NT2/D1 (cell line): ENCODE measurements around the gene DOCK1.

ENCODE experiments used
- DNase-seq: peaks from one replicate; pipeline ENCODE4 v3.0.0-alpha.2; 2011; ENCODE audit warnings: low read depth, low spot score
- H3K27me3 ChIP-seq: 2 replicates; pipeline ENCODE4 v1.6.0; 2011; ENCODE audit warnings: mild to moderate bottlenecking; ENCODE audit not compliant: insufficient read length, insufficient read depth
- H3K36me3 ChIP-seq: 2 replicates; pipeline ENCODE4 v1.6.1; 2011; ENCODE audit warnings: mild to moderate bottlenecking, low read length, mixed read lengths; ENCODE audit not compliant: insufficient read depth, insufficient read length
- H3K4me1 ChIP-seq: 2 replicates; pipeline ENCODE4 v1.5.1; 2011; ENCODE audit not compliant: insufficient read depth, insufficient read length
- H3K4me3 ChIP-seq: 2 replicates; pipeline ENCODE4 v1.5.1; 2011; ENCODE audit warnings: low read depth; ENCODE audit not compliant: insufficient read length
- H3K9ac ChIP-seq: 2 replicates; pipeline ENCODE4 v1.6.0; 2011; ENCODE audit warnings: low read depth; ENCODE audit not compliant: insufficient read length
- H3K9me3 ChIP-seq: 2 replicates; pipeline ENCODE4 v1.5.1; 2011; ENCODE audit warnings: mild to moderate bottlenecking, low read length; ENCODE audit not compliant: insufficient read depth
- SUZ12 ChIP-seq: IDR thresholded peaks from 2 replicates; pipeline ENCODE4 v1.6.1; 2011; ENCODE audit not compliant: insufficient read length, insufficient read depth; ENCODE audit errors: extremely low read depth
- YY1 ChIP-seq: IDR thresholded peaks from 2 replicates; pipeline ENCODE4 v1.6.1; 2011; ENCODE audit not compliant: insufficient read length, insufficient read depth
- ZNF274 ChIP-seq: IDR thresholded peaks from 2 replicates; pipeline ENCODE4 v1.6.1; 2011; ENCODE audit warnings: mild to moderate bottlenecking, low read depth, low read length

Gene DOCK1

DNA sequence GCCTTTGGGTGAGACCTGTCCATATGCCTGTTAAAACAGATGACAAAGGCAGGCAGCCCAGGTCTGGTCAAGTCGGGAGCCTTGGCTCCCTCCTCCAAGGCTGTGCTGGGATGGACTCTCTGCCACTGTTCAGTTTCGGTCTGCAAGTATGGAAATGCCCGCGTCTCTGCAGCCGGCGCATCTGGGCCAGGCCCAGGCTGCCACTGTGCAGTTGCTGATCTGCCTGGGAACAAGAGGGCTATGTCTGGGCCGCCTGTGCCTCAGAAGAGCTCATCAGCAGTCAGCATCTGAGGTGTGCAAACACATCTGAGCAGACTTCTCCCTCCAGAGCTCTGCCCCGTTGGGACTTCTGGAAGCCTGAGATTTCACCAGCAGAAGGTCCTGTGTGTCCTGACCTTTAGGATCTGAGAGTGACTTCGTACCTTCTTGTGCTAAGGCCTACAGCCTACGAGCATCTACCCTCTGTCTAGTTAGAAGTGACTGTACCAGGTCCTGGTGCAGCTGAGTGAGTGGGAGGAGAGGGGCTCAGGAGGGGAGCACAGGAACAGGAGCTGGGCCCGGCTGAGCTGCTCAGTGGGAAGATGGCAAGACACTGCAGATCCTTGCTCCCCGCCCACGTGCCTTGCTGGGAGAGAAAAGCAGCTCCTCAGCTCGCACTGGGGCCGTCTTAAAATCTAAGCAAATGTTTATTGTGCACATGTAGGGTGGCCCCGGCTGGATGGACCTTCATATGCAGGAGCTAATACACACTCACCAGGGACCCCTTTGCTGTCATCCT, 50.9 kb downstream of the DOCK1 start:
- Histone ChIP-seq H3K4me1 (no peaks in the 10 kb centered on the region), H3K4me3 (no peak overlapping the region), H3K36me3 (peaks cover 3% of the 10 kb centered on the region), H3K9ac (no peak overlapping the region), H3K9me3 (peaks cover 20% of the 10 kb centered on the region), H3K27me3 (no peaks in the 10 kb centered on the region)
- DNase-seq = no peak
- TF ChIP-seq SUZ12 = no peak
- no peak for TF ChIP-seq YY1
- TF ChIP-seq ZNF274 = no peak

DNA sequence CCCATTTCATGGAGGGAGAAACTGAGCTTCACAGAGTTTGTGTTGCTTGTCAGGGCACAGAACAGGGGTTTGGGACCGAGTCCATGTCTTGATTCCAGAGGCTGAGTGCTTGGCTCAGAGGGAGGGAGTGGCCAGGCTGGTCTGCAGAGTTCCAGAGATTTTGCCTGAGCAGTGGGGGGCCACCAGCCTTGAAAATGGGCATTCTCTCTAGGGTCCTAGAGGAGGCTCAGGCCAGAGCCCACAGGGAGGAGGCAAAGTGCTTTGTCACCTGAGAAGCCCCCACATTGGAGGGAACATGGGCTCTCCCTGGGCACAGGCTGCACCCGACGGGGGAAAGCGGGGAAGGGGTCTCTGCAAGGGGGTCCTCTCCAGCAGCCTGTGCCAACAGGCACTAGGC, 51.5 kb downstream of the DOCK1 start:
- no peak overlapping the region for H3K9ac ChIP-seq
- no peak for TF ChIP-seq SUZ12
- TF ChIP-seq YY1 = no peak
- no peak for TF ChIP-seq ZNF274
- peaks cover 3% of the 10 kb centered on the region for H3K36me3 ChIP-seq
- no peaks in the 10 kb centered on the region for H3K27me3 ChIP-seq
- H3K4me3 ChIP-seq = no peak overlapping the region
- no peaks in the 10 kb centered on the region for H3K4me1 ChIP-seq
- peaks cover 14% of the 10 kb centered on the region for H3K9me3 ChIP-seq
- DNase-seq = no peak

DNA sequence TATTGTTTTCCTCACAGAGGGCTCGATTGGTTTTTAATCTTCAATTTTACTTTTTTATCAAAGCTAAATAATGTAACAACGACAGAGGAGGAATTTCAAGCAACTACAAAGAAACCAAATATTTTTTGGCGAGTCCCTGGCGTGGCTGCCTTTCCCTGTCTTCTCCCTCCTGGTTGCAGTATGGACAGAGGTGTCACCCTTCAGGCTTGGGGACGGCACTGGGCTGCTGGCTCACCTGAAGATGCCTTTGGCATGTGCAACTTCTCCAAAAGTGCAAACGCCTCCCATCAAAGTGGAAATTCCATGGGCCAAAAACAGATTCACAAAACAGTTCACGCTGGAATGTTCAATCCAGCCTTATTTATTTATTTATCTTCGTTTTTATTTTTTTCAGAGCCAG, 51.9 kb downstream of the DOCK1 start:
- H3K4me1 ChIP-seq = no peaks in the 10 kb centered on the region
- no peak for DNase-seq

DNA sequence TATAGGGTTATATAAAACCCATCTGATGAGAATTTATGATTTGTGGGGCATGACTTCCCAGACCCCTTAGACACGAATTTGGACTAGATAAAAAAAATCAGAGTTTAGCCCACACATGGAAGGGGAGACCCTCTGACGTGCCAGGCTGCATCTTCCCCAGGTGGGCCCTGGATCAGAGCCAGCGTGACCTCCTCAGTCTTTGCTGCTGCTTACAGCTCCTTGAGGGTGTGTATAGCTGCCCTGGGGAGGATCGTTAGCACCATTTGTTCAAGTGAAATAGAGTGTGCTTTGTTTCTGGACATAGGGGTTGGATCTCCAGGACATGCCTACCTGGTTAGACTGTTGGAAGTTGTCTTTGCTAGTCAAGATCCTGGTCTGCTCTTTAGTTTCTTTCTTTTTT, 54.2 kb downstream of the DOCK1 start:
- H3K27me3 ChIP-seq = no peaks in the 10 kb centered on the region
- peaks cover 3% of the 10 kb centered on the region for H3K36me3 ChIP-seq
- DNase-seq = no peak
- no peak overlapping the region for H3K9ac ChIP-seq
- H3K4me3 ChIP-seq = no peak overlapping the region
- H3K9me3 ChIP-seq = no peaks in the 10 kb centered on the region
- TF ChIP-seq ZNF274 = no peak
- TF ChIP-seq SUZ12 = no peak
- no peak for TF ChIP-seq YY1
- no peaks in the 10 kb centered on the region for H3K4me1 ChIP-seq

More for the DNA sequence above, 51.9 kb downstream of the DOCK1 start:
- TF ChIP-seq ZNF274 = no peak
- no peak for TF ChIP-seq YY1
- TF ChIP-seq SUZ12 = no peak
- H3K27me3 ChIP-seq = no peaks in the 10 kb centered on the region
- no peak overlapping the region for H3K9ac ChIP-seq
- peaks cover 3% of the 10 kb centered on the region for H3K36me3 ChIP-seq
- H3K9me3 ChIP-seq = peaks cover 10% of the 10 kb centered on the region
- H3K4me3 ChIP-seq = no peak overlapping the region

DNA sequence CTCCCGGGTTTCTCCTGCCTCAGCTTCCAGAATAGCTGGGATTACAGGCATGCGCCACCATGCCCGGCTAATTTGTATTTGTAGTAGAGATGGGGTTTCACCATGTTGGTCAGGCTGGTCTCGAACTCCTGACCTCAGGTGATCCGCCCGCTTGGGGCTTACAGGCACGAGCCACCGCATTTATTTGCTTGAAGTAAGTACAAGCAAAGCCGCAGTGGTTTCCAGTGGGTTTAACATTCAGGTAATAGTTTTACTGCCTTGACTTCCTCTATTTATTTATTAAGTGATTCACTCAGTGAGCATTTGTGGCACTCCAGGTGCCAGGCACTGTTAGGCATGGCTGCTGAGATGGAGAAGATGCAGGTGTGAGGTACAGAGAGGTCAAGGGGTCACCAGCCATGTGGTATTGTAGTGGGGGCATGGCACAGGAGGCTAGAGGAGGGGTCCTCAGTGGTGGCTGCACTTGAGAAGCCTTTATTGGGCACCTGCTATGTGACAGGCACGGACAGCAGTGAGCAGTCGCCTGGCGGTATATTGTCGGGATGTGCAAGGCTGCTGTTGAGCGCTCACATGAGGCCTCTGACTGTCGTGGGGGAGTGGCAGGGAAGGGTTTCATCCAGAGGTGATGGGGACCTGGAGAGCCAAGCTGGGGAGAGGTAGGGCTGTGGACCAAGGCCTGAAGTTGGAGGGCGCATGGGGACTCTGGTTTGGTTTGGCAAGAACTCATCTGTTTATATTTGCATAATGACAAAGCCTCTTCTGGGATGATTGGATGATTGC, 54.9 kb downstream of the DOCK1 start:
- peaks cover 3% of the 10 kb centered on the region for H3K36me3 ChIP-seq
- DNase-seq = no peak
- no peak overlapping the region for H3K4me3 ChIP-seq
- H3K9me3 ChIP-seq = no peaks in the 10 kb centered on the region
- no peaks in the 10 kb centered on the region for H3K27me3 ChIP-seq
- no peaks in the 10 kb centered on the region for H3K4me1 ChIP-seq
- H3K9ac ChIP-seq = no peak overlapping the region
- TF ChIP-seq ZNF274 (no peak), SUZ12 (no peak), YY1 (no peak)

DNA sequence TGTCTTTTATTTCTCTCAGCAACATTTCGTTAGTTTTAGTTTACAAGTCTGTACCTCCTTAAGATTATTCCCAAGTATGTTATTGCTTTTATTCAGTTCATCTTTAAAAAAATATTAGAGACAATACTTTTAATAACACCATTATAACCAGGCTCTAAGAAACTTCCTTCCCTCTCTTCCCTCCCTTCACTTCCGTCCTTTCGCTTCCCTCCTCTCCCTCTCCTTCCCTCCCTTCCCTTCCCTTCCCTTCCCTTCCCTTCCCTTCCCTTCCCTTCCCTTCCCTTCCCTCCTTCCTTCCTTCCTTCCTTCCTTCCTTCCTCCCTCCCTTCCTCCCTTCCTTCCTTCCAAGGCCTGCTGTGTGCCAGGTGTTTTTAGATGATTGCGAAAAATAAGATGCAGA, 58.1 kb downstream of the DOCK1 start:
- no peaks in the 10 kb centered on the region for H3K4me1 ChIP-seq
- H3K9me3 ChIP-seq = no peaks in the 10 kb centered on the region
- DNase-seq = no peak
- no peaks in the 10 kb centered on the region for H3K27me3 ChIP-seq
- TF ChIP-seq YY1 (no peak), SUZ12 (no peak), ZNF274 (no peak)
- no peak overlapping the region for H3K9ac ChIP-seq
- no peak overlapping the region for H3K4me3 ChIP-seq
- no peaks in the 10 kb centered on the region for H3K36me3 ChIP-seq

DNA sequence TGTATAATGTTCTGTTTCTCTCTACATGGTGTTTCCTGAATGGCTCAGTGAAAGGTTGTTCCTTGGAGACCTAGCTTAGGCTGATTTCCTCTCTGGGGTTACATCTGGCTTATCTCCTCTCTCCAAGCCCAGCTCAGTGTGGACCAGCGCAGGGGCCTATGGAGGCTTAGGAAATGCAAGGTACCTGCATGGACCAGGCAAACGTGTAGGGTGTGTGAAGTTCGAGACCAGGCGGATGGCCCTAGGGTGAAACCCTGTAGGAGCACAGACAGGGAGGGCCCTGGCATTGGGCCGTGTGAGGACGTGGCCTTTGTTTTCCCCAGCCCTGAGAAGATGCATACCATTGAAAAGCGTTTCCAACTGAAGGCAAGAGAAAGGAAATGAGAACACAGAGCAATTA, 59.0 kb downstream of the DOCK1 start:
- Histone ChIP-seq H3K4me3 (no peak overlapping the region), H3K9me3 (no peaks in the 10 kb centered on the region), H3K9ac (no peak overlapping the region), H3K4me1 (no peaks in the 10 kb centered on the region), H3K36me3 (no peaks in the 10 kb centered on the region), H3K27me3 (no peaks in the 10 kb centered on the region)
- no peak for TF ChIP-seq SUZ12
- no peak for TF ChIP-seq YY1
- no peak for TF ChIP-seq ZNF274
- no peak for DNase-seq
